Keratinocyte (primary cell): ENCODE results near the gene RENBP.

Experiments used
- CTCF ChIP-seq, 3 experiments: IDR thresholded peaks in 1 of 3; conservative IDR thresholded peaks in 1 of 3; optimal IDR thresholded peaks in 1 of 3; 2 replicates in 2 of 3; 3 replicates in 1 of 3; pipeline versions ENCODE3 to v1.5.1; 2011; ENCODE audit warnings: low read length in 3 of 3, mild to moderate bottlenecking in 3 of 3, moderate library complexity in 2 of 3, control low read depth in 1 of 3, inconsistent platforms in 1 of 3; ENCODE audit not compliant: insufficient read depth in 2 of 3; ENCODE audit errors: extremely low read depth in 1 of 3
- EZH2 ChIP-seq: IDR thresholded peaks from one replicate; pipeline ENCODE4 v1.6.1; 2012; ENCODE audit warnings: inconsistent platforms, mild to moderate bottlenecking, low read length, moderate library complexity

GRCh38 chrX:153903238-153903980, 41.0 kb downstream of the RENBP start:
- no peak for TF ChIP-seq EZH2
- TF ChIP-seq CTCF (optimal IDR thresholded peaks at IDR 0.05 in 1 of 3, IDR thresholded peaks at IDR 0.05 in 1 of 3, conservative IDR thresholded peaks at IDR 0.05 in 1 of 3; ENCODE audit: extremely low read depth in 1 of 3, insufficient read depth in 2 of 3, low read length in 3 of 3) = no peak
